ENCODE measurements around the gene ADRB1.
A peak's percentile ranks its signal among the peaks of the same experiment; 100 is the strongest.

Gene ADRB1

DNA sequence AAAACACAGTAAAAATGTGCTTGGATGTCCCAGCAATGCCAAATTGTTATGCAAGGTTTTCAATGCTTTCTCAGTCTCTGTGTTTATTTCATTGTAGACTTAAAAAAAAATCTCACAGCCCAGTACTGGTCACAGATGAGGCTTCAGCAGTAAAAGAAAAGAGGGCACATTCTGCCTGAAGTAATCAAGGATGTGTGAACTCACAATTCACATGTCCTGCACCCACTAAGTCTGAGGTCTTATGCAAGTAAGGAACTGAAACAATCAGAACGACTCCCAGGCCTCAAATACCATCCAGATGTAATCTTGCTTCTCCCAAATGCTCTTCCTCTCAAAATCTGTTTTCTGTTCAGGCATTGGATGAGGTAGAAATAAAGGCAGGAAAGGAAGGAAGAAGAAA, 33.7 kb downstream of the ADRB1 start:
- in situ Hi-C loops (cut with MboI; ENCODE audit: low pct_unique_long_range_greater_than_20kb, low sequenced_read_pairs) = no loop called here
- no peak for DNase-seq

DNA sequence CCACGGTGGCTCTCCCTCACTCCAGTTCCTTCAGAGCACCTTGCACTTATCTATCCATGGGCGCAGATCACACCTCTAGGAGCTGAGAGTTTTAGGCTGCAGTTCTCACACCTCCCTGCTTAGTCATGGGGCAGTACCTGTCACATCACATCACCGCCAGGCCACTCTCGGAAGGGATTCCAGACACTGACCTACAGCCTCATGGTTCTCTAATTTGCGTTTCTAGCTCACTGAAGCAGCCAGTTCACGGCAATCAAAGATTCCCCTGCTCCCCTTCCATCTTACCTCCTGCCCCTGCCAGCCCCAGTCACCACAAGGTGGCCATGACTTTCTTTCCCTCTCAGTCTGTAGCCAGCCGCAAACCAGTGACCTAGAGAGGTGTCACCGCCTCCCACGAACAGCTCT, 34.2 kb downstream of the ADRB1 start:
- in situ Hi-C loops (cut with MboI; ENCODE audit: low pct_unique_long_range_greater_than_20kb, low sequenced_read_pairs) = no loop called here
- no peak for DNase-seq

DNA sequence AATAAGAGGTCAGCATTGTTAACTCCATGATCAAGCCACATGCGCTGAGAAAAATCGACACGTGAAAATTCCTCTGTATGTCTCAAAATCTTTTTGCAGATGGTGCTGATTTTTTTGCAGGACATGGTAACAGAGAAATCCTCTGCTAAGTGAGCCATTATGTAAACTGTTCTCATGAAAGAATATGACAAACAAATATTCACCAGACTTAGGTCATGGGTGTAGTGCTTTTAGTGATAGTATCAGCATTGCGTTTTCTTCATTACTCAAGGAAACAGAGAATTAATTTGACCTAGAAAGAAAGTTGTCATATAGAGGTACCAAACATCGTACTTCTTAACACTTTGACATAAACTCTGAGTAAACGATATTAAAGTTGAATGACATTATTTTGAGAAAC, 34.7 kb downstream of the ADRB1 start:
- in situ Hi-C loops (cut with MboI; ENCODE audit: low pct_unique_long_range_greater_than_20kb, low sequenced_read_pairs) = no loop called here
- DNase-seq = no peak

DNA sequence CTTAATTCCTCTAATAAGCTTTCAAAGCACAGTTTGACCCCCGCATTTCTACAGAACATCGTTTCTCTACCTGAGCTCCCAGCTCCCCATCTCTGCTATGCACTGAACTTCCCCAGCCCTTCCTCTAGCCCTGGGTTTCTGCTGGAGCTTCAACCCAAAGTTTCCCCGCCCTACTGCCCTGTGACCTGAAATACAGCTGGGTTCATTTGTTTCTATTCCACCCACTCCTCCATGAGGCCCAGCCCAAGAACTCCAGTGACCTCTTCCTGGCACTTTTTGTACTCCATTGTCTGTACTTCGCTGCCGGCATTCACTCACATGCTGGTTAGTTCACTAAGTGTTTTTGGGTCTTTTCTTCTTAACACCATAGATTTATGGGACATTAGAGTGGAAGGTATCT, 35.8 kb downstream of the ADRB1 start:
- in situ Hi-C loops (cut with MboI; ENCODE audit: low pct_unique_long_range_greater_than_20kb, low sequenced_read_pairs) = no loop called here

DNA sequence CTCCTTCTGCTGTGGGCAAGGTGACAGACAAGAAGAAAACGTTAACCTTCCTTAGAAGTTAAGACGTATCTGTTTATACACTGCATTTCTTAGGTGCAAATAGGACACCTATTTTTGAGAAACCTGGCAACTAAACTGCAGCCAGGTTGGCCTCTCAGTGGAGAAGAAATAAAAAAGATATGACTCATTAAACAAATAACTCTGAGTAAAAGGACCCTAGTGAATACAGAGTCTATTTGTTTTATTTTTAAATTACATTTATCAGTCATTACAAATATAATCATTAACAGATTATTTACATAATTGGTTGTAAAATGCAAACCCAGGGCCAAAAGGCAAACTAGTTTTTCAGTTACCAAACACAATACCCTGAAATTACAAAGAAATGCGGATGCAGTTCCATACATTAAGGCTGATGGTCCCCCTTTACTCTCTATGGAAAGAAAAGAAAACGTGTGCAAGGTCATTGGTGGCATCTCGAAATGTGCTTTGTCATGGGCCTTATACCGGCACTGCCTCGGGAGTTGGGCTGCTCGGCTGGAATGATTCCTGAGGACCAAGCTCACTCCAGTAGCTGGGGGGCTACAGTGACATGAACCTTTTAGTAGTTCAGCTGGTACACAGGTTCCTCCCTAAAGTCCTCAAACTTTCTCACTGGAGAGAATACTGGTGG, 38.4 kb downstream of the ADRB1 start:
- in situ Hi-C loops (cut with MboI; ENCODE audit: low pct_unique_long_range_greater_than_20kb, low sequenced_read_pairs) = no loop called here
- DNase-seq = no peak

More for the DNA sequence above, 35.8 kb downstream of the ADRB1 start:
- no peak for DNase-seq

DNA sequence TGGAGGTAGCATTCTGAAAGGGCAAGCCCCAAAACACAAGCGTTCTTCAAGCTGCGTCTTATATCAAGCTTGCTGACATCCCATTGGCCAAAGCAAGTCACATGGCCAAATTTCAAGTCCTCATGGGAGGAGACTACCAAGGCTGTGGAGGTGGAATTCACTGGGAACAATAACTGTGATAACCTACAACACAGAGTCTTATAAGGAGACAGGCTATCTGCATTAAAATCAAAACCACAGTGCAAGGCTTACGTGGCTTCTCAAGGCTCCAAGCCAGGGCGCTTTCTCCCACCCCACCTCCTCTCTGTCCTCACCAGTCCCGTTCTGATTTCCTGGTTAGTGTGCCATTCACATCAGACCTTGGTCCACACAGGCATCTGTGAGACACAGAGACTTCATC, 39.4 kb downstream of the ADRB1 start:
- in situ Hi-C loops (cut with MboI; ENCODE audit: low pct_unique_long_range_greater_than_20kb, low sequenced_read_pairs) = no loop called here
- DNase-seq = peak; percentile 39

DNA sequence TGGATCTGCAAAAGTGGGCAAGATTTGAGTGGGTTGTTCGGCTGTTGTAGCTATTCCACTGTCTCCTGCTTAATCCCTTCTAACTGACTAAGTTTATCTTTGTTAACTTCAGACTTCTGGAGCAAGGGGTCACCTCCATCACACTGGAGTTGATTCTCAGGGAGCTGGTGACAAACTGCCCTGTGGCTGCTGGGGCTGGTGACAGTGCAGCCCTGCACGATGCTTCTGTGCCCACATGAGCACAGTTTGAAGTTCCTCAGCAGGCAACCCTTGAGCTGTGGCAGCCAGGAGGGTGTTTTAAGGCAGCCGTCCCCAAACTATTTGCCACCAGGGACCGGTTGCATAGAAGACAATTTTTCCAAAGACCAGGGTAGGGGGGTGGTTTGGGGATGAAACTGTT, 40.5 kb downstream of the ADRB1 start:
- DNase-seq = peak; percentile 46
- in situ Hi-C loops (cut with MboI; ENCODE audit: low pct_unique_long_range_greater_than_20kb, low sequenced_read_pairs) = no loop called here

DNA sequence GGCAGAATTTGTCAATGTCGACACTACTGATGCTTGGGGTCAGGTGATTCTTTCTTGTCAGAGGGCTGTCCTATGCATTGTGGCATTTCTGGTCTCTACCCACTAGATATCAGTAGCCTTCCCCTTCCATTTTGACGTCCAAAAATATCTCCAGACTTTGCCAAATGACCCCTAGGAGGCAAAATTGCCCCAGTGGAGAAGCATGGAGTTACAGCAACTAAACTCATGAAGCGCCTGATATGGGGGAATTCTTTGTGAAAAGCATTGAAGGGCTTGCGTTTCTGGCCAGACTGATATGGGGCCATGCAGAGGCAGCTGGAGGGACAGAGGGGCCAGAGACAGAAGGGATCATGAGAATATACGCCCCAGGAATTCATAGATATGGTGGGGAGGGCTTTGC, 43.6 kb downstream of the ADRB1 start:
- no peak for DNase-seq
- in situ Hi-C loops (cut with MboI; ENCODE audit: low pct_unique_long_range_greater_than_20kb, low sequenced_read_pairs) = no loop called here

DNA sequence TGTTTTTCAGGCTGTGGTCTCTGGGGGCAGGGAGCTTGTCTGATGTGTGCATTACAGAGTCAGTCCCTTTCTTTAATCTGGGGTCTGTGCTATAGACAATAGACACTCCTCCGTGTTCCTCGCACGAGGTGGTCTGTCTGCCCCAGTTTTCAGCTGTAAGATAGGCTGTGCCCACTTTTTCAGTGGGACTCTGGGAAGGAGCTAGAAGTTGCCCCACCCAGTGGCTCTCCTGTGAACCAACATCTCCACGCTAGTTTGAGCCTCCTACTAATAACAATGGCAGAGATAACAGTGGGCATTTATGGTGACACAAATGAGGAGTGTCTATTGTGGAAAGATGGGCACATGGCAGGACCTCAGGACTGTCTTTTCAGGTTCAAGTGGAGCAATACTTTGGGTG, 44.0 kb downstream of the ADRB1 start:
- peak; percentile 21 for DNase-seq
- in situ Hi-C loops (cut with MboI; ENCODE audit: low pct_unique_long_range_greater_than_20kb, low sequenced_read_pairs) = no loop called here

DNA sequence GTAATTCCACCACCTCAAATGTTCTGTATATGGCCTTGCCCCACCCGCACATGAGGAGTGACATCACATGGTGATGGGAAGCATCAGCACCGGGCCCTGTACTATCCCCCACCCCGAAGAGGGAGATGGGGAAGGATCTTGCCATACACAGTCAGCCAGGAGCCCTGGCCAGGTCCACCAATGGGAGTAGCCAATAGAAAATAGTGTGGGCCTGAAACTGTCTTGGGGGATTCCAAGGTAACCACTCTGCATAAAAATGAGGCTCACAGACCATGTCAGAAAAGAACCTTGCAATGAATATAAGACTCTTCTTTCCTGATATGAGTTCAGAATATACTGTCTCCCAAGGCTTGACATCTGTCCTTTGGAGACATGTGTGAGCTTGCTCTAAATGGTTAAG, 51.1 kb downstream of the ADRB1 start:
- DNase-seq = no peak
- in situ Hi-C loops (cut with MboI; ENCODE audit: low pct_unique_long_range_greater_than_20kb, low sequenced_read_pairs) = no loop called here

DNA sequence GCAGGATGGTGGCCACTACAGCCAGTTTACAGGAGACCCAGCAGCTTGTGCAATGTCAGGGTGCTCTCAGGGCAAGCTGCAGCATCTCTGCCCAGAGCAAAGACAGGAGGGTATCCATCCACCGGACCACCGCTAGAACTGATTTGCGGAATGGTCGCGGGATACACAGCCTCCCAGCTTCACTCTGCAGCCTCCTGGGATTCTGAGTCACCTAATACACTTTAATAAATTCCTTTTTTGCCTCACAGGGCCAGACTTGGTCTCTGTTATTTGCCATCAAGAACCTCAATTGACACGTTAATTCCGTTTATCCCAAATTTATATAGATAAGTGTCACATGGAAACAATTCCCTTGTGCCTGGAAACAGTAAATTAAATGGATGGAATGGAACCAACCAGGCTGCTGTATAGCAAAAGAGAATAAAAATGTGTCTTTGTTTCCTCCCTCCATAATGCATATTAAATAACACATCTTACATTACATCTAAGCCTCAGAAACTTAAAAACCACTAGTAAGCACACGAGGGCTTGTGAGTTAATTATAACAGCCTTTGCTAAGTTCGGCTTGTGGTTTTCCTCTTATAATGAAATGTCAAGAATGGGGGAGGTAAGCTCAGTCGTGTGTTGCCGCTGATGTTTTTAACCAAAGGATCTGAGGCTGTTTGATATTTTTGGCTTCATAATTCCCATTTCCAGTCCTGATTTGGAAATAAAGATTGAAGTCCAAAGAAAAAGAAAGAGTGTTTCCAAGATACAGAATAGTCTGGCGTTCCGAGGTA, 52.1 kb downstream of the ADRB1 start:
- in situ Hi-C loops (cut with MboI; ENCODE audit: low pct_unique_long_range_greater_than_20kb, low sequenced_read_pairs) = no loop called here
- peak; percentile 82 for DNase-seq
